Glutamatergic neuron (in vitro differentiated cells): ENCODE data around the gene RMND5A. TPM values are rescaled to one million over a fixed set of nuclear protein-coding genes. Genes with fewer than 3 reads are reported as not detected.

Experiments
- DNase-seq: peaks from one replicate; pipeline ENCODE4 v3.0.0; 2022
- H3K27ac Mint-ChIP-seq: one replicate; pipeline ENCODE4 v1.8.0; 2020; ENCODE audit warnings: mild to moderate bottlenecking, mixed read lengths, inconsistent platforms; ENCODE audit not compliant: unreplicated experiment
- H3K27me3 Mint-ChIP-seq: one replicate; pipeline ENCODE4 v1.8.0; 2020; ENCODE audit warnings: mild to moderate bottlenecking, moderate library complexity, mixed read lengths, inconsistent platforms; ENCODE audit not compliant: unreplicated experiment
- H3K36me3 Mint-ChIP-seq: one replicate; pipeline ENCODE4 v1.8.0; 2020; ENCODE audit warnings: mild to moderate bottlenecking, mixed read lengths, inconsistent platforms; ENCODE audit not compliant: unreplicated experiment
- H3K4me1 Mint-ChIP-seq: one replicate; pipeline ENCODE4 v1.8.0; 2020; ENCODE audit warnings: mild to moderate bottlenecking, low read depth, mixed read lengths, inconsistent platforms; ENCODE audit not compliant: unreplicated experiment
- H3K4me3 Mint-ChIP-seq: one replicate; pipeline ENCODE4 v1.8.0; 2020; ENCODE audit warnings: mild to moderate bottlenecking, mixed read lengths, inconsistent platforms; ENCODE audit not compliant: unreplicated experiment
- H3K9me3 Mint-ChIP-seq: one replicate; pipeline ENCODE4 v1.8.0; 2020; ENCODE audit warnings: mild to moderate bottlenecking, moderate library complexity, mixed read lengths, inconsistent platforms; ENCODE audit not compliant: unreplicated experiment
- total RNA-seq: library from RNA; stranded (reverse); fragmentation: NEBNext Ultra II Directional; extraction: Animal tissue kit (Norgen Biotek cat#: 25700); gene quantifications from one replicate; pipeline ENCODE4 v1.2.1, GENCODE V29; 2021; ENCODE audit not compliant: unreplicated experiment
- TF ChIP-seq, protein P1 (sequence below): fragments of 200-600 bp; sonication (generic); IDR thresholded peaks from one replicate; pipeline ENCODE4 v1.5.0; 2021; ENCODE audit not compliant: partially characterized antibody, unreplicated experiment

Gene RMND5A
- total RNA-seq, 1 donor from 2014 or later, result 38.8 TPM

DNA sequence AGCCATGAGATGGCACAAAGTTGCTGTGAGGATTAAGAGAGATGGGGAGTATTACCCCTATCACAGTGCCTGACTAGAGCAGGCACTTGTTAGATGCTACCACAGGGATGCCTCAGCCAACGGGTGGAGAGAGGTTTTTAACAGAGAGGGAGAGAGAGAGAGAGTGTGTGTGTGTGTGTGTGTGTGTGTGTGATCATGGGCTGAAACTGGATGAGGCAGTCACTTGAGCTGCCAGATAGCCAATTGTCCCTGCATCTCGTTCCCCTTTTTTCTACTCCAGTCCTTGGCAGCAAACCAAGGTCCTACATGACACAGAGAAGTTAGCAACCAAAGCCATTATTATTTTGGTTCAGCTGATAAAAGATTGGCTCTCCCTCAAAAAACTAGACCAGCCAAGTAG is 67.6 kb downstream of the RMND5A start:
- H3K27ac Mint-ChIP-seq, result no peak overlapping the region
- H3K4me1 Mint-ChIP-seq, result peaks cover 2% of the 10 kb centered on the region
- TF ChIP-seq, protein P1, sequence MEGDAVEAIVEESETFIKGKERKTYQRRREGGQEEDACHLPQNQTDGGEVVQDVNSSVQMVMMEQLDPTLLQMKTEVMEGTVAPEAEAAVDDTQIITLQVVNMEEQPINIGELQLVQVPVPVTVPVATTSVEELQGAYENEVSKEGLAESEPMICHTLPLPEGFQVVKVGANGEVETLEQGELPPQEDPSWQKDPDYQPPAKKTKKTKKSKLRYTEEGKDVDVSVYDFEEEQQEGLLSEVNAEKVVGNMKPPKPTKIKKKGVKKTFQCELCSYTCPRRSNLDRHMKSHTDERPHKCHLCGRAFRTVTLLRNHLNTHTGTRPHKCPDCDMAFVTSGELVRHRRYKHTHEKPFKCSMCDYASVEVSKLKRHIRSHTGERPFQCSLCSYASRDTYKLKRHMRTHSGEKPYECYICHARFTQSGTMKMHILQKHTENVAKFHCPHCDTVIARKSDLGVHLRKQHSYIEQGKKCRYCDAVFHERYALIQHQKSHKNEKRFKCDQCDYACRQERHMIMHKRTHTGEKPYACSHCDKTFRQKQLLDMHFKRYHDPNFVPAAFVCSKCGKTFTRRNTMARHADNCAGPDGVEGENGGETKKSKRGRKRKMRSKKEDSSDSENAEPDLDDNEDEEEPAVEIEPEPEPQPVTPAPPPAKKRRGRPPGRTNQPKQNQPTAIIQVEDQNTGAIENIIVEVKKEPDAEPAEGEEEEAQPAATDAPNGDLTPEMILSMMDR, result no peak
- peaks cover 7% of the 10 kb centered on the region for H3K36me3 Mint-ChIP-seq
- peaks cover 2% of the 10 kb centered on the region for H3K9me3 Mint-ChIP-seq
- no peak overlapping the region for H3K4me3 Mint-ChIP-seq
- DNase-seq, result no peak
- peaks cover 14% of the 10 kb centered on the region for H3K27me3 Mint-ChIP-seq

DNA sequence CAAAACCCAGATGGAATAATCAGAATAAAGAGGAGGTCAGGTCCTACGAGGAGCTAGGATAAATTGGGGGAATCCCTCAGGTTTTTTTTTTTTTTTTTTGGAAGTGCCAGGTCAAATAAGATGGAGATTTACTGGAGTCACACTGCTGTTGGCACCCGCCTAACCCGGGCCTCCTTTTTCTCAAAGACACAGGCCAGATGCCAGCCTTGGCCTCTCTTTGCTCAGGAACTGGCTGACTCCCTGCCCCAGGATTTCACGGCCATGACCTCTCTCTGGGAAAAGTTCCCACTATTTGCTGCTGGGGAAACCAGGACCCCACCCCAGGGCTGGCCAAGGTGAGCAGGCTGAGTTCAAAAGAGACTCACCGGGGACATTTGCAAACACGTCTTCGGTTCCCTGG is 68.1 kb downstream of the RMND5A start:
- DNase-seq, result no peak
- peaks cover 11% of the 10 kb centered on the region for H3K36me3 Mint-ChIP-seq
- peaks cover 2% of the 10 kb centered on the region for H3K4me1 Mint-ChIP-seq
- peaks cover 2% of the 10 kb centered on the region for H3K9me3 Mint-ChIP-seq
- no peak overlapping the region for H3K4me3 Mint-ChIP-seq
- TF ChIP-seq, protein P1, result no peak
- H3K27me3 Mint-ChIP-seq, result peaks cover 14% of the 10 kb centered on the region
- H3K27ac Mint-ChIP-seq, result no peak overlapping the region

DNA sequence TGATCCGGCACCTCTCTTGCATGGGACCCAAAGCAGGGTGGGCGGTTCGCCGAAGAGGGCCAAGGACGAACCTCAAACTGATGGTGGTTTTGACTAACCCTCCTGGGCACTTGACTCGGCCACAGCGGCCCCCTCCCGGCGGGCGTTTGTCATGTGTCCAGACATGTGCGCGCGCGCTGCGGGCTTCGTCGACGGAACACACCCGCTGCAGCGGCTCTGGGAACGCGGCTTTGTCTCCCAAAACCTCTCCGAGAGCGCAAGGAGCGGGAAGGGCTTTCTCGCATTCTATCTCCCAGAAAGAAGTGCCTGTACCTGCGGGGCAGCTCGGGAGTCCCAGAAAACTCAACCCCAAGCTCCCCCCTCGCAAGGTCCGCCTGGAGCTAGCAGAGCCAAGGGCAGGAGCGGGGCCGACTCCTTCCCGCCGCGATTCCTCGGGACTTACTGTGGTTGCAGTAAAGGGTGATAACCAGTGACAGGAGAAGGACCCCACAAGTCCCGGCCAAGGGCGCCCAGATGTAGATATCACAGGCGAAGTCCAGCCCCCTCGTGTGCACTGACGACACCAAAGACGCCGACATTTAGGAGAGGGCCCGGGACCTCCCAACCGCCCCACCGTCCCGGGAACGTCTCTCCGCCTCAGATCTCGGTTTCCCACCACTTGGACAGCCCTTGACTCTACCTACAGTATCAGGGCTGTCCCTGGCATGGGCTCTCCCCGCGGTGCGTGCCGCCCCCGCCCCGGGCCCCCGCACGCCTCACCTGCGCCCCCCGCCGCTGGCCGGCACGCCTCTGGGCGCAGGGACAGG is 69.0 kb downstream of the RMND5A start:
- DNase-seq, result peak; percentile 52

DNA sequence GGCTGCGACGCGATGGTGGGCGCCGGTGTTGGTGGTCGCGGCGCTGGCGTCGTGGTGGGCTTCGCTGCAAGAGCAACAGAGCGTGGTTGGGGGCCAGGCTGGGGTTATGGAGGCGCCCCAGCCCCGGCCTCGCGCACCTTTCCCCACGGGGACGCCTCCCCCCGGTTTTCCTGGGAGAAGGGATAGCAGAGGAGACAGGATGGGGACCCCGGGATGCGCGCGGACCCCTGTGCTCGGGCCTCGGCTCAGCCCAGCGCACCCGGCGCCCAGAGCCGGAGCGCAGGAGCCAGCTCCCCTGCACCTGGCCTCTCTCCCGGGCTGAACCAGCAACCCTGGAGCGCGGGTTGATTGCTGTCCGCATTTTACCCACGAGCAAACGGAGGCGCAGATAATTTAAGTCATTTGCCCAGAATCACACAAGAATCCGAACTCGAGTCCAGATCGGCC is 69.6 kb downstream of the RMND5A start:
- Mint-ChIP-seq H3K27me3 (peaks cover 16% of the 10 kb centered on the region), H3K36me3 (peaks cover 14% of the 10 kb centered on the region), H3K4me3 (peak overlapping the region; percentile 42), H3K4me1 (peaks cover 2% of the 10 kb centered on the region), H3K9me3 (peaks cover 2% of the 10 kb centered on the region), H3K27ac (no peak overlapping the region)
- no peak for DNase-seq
- TF ChIP-seq, protein P1, result no peak

More for the DNA sequence above, 69.0 kb downstream of the RMND5A start:
- peaks cover 14% of the 10 kb centered on the region for H3K27me3 Mint-ChIP-seq
- peaks cover 2% of the 10 kb centered on the region for H3K4me1 Mint-ChIP-seq
- TF ChIP-seq, protein P1, result no peak
- H3K36me3 Mint-ChIP-seq, result peaks cover 14% of the 10 kb centered on the region
- H3K9me3 Mint-ChIP-seq, result peaks cover 2% of the 10 kb centered on the region
- no peak overlapping the region for H3K27ac Mint-ChIP-seq
- no peak overlapping the region for H3K4me3 Mint-ChIP-seq

DNA sequence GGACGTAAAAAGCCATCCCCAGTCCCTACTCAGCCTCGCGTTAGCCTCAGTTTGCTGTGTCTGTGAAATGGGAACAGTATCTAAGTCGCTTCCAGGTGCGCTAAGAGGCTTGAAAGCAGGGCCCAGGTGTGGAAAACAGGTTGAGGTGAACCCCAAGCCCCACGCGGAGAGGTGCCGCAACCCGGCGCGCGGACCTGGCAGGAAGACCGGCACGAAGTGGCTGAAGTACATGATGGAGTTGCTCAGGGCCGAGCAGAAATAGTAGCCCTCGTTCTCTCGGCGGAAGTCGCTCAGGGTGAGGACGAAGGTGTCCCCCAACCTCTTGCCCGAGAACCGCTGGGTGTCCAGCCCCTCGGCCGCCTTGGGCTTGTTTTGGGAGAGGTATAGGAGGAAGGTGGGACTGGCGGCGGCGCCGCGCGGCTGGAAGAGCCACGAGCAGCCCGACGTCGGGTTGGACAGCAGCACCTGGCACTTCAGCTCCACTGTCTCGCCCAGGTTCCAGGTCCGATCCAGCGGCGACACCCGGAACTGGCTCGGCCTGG is 70.1 kb downstream of the RMND5A start:
- TF ChIP-seq, protein P1, result no peak
- Mint-ChIP-seq H3K27ac (no peak overlapping the region), H3K27me3 (peaks cover 17% of the 10 kb centered on the region), H3K36me3 (peaks cover 14% of the 10 kb centered on the region), H3K4me1 (peaks cover 2% of the 10 kb centered on the region), H3K4me3 (peak overlapping the region; percentile 42), H3K9me3 (peaks cover 4% of the 10 kb centered on the region)
- DNase-seq, result no peak
